ENCODE measurements around the gene AMMECR1. TPM values are rescaled to one million over a fixed set of nuclear protein-coding genes. Genes with fewer than 3 reads are reported as not detected.
A peak's percentile ranks its signal among the peaks of the same experiment; 100 is the strongest.

The AMMECR1 gene
- total and polyA plus RNA-seq, 7 donors, result 0.69 to 2.4 (median 1.2) TPM

- H3K27ac ChIP-seq, result no peak overlapping the region
- no peaks in the 10 kb centered on the region for H3K4me1 ChIP-seq
- no peak overlapping the region for H3K4me3 ChIP-seq
- ATAC-seq, result no peak
- intact Hi-C loops (cut with DNase I), result no loop called here
- 80 to 88% methylated on average over 1 of the region's 1 CpG; no CpG with 5 or more reads in 1 of the 3 donors for WGBS, 3 donors
- peaks cover 4% of the 10 kb centered on the region for H3K9me3 ChIP-seq
- DNase-seq, result no peak
- H3K27me3 ChIP-seq (ENCODE audit: insufficient read depth in 3 of 3, low read length in 2 of 3), result peaks cover 0 to 4% (median 0%) of the 10 kb centered on the region in 3 donors
- no peaks in the 10 kb centered on the region for H3K36me3 ChIP-seq (ENCODE audit: insufficient read depth in 1 of 2, low read depth in 1 of 2)
- no peak for TF ChIP-seq CTCF (IDR thresholded peaks at IDR 0.05)
Observed at GRCh38 chrX:110182362-110182761, 135.5 kb downstream of the AMMECR1 start.

GRCh38 chrX:110181459-110182137 lies 136.3 kb downstream of the AMMECR1 start:
- 74 to 100% (median 85%) methylated on average over 2 of the region's 2 CpGs for WGBS, 3 donors
- ATAC-seq (no peak), DNase-seq (no peak)
- peaks cover 4% of the 10 kb centered on the region for H3K9me3 ChIP-seq
- peaks cover 0 to 4% (median 0%) of the 10 kb centered on the region in 3 donors for H3K27me3 ChIP-seq (ENCODE audit: insufficient read depth in 3 of 3, low read length in 2 of 3)
- intact Hi-C loops (cut with DNase I), result no loop called here
- H3K4me1 ChIP-seq, result no peaks in the 10 kb centered on the region
- no peak overlapping the region for H3K27ac ChIP-seq
- TF ChIP-seq CTCF (IDR thresholded peaks at IDR 0.05), result no peak
- H3K4me3 ChIP-seq, result no peak overlapping the region
- no peaks in the 10 kb centered on the region for H3K36me3 ChIP-seq (ENCODE audit: insufficient read depth in 1 of 2, low read depth in 1 of 2)

- DNase-seq (no peak), ATAC-seq (no peak)
- 41 to 56% (median 56%) methylated on average over 6 of the region's 6 CpGs for WGBS, 3 donors
- Histone ChIP-seq H3K36me3 (ENCODE audit: insufficient read depth in 1 of 2, low read depth in 1 of 2) (no peaks in the 10 kb centered on the region), H3K9me3 (peaks cover 4% of the 10 kb centered on the region), H3K4me3 (no peak overlapping the region), H3K27me3 (ENCODE audit: insufficient read depth in 3 of 3, low read length in 2 of 3) (peaks cover 0 to 4% (median 0%) of the 10 kb centered on the region in 3 donors), H3K4me1 (no peaks in the 10 kb centered on the region), H3K27ac (no peak overlapping the region)
- intact Hi-C loops (cut with DNase I), result no loop called here
- TF ChIP-seq CTCF (IDR thresholded peaks at IDR 0.05), result no peak
Observed at GRCh38 chrX:110180928-110181310, 137.0 kb downstream of the AMMECR1 start.

GRCh38 chrX:110180176-110180927 lies 137.5 kb downstream of the AMMECR1 start:
- Histone ChIP-seq H3K36me3 (ENCODE audit: insufficient read depth in 1 of 2, low read depth in 1 of 2) (no peaks in the 10 kb centered on the region), H3K4me1 (no peaks in the 10 kb centered on the region), H3K4me3 (no peak overlapping the region), H3K9me3 (peaks cover 4% of the 10 kb centered on the region), H3K27ac (no peak overlapping the region), H3K27me3 (ENCODE audit: insufficient read depth in 3 of 3, low read length in 2 of 3) (peaks cover 0 to 4% (median 0%) of the 10 kb centered on the region in 3 donors)
- no peak for DNase-seq
- intact Hi-C loops (cut with DNase I), result no loop called here
- 67 to 73% (median 69%) methylated on average over 5 of the region's 5 CpGs for WGBS, 3 donors
- peak; percentile 63 to 89 (median 86) for ATAC-seq
- TF ChIP-seq CTCF (IDR thresholded peaks at IDR 0.05), result no peak

Measured in psoas muscle (tissue), 8 donors.